Activated CD4-positive, alpha-beta T cell treated with anti-CD3 and anti-CD28 coated beads, Interleukin-2, amount 10 ng/mL, durations not matched to agents 7 days and 5 days (primary cell): ENCODE data around the gene IRGQ. TPM values are rescaled to one million over a fixed set of nuclear protein-coding genes. Genes with fewer than 3 reads are reported as not detected.
"Not testable (repeated sequence)": the region's sequence is repeated elsewhere in the genome, so short reads cannot be mapped to it uniquely, and the experiment has no call there.

ENCODE experiments used
- CTCF ChIA-PET: fragments of 350-600 bp; sonication (Branson Sonifier 250); formaldehyde crosslinking; loops from one replicate; lab custom pipeline; 2021; ENCODE audit warnings: antibody characterized with exemption; lab: Charles Lee
- POLR2A ChIA-PET: fragments of 350-600 bp; sonication (Branson Sonifier 250); formaldehyde crosslinking; loops from one replicate; lab custom pipeline; 2021; ENCODE audit warnings: antibody characterized with exemption; lab: Charles Lee
- DNase-seq: peaks from one replicate; pipeline ENCODE4 v3.0.0-alpha.2; 2020
- H3K27ac Mint-ChIP-seq: one replicate; pipeline ENCODE4 v1.8.0; 2021; ENCODE audit warnings: mild to moderate bottlenecking, moderate library complexity, mixed read lengths
- H3K27me3 Mint-ChIP-seq: one replicate; pipeline ENCODE4 v1.8.0; 2021; ENCODE audit warnings: mixed read lengths
- H3K36me3 Mint-ChIP-seq: one replicate; pipeline ENCODE4 v1.8.0; 2021; ENCODE audit warnings: low read depth, mixed read lengths
- H3K4me1 Mint-ChIP-seq: one replicate; pipeline ENCODE4 v1.8.0; 2021; ENCODE audit warnings: mixed read lengths
- H3K4me3 Mint-ChIP-seq: one replicate; pipeline ENCODE4 v1.8.0; 2021; ENCODE audit warnings: mild to moderate bottlenecking, moderate library complexity, mixed read lengths
- H3K9me3 Mint-ChIP-seq: one replicate; pipeline ENCODE4 v1.8.0; 2021; ENCODE audit warnings: mixed read lengths
- total RNA-seq, 2 experiments: library from RNA; stranded (reverse); gene quantifications; one replicate each; pipeline ENCODE4 v1.2.3, GENCODE V29; 2021

The IRGQ gene
- total RNA-seq, 2 experiments from 2014 or later = 9.0 to 9.7 TPM

DNA sequence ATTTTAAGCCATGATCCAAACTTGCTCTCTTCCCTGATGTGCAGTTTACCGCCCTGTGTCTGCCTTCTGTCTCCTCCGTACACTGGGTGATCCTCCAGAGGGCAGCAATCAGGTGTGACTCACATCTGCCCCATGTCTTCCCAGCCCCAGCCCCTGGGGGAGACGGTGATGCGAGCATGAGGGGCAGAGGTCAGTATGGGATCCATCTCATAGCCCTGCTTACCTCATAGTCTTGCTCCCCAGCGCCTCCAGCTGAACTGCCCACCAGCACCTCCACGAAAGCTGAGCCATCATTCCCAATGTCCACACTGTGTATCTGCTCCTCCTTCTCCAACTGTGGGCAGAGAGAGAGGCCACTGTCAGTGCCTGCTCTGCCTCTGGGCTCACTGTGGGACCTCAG is 35.2 kb downstream of the IRGQ start:
- ChIA-PET POLR2A (interaction anchor here (0.7 kb wide), 1 partner anchor 1650 kb away, joined by 6 read pairs; no protein-coding TSS in a partner anchor), CTCF (interaction anchor here (0.7 to 1.9 kb wide), 3 partner anchors 9 to 270 kb away, joined by 5 read pairs; no protein-coding TSS in a partner anchor)
- H3K9me3 Mint-ChIP-seq = no peaks in the 10 kb centered on the region
- H3K4me3 Mint-ChIP-seq = no peak overlapping the region
- H3K36me3 Mint-ChIP-seq = peaks cover 30% of the 10 kb centered on the region
- H3K27ac Mint-ChIP-seq = no peak overlapping the region
- DNase-seq = no peak
- peaks cover 48% of the 10 kb centered on the region for H3K4me1 Mint-ChIP-seq
- H3K27me3 Mint-ChIP-seq = no peaks in the 10 kb centered on the region

DNA sequence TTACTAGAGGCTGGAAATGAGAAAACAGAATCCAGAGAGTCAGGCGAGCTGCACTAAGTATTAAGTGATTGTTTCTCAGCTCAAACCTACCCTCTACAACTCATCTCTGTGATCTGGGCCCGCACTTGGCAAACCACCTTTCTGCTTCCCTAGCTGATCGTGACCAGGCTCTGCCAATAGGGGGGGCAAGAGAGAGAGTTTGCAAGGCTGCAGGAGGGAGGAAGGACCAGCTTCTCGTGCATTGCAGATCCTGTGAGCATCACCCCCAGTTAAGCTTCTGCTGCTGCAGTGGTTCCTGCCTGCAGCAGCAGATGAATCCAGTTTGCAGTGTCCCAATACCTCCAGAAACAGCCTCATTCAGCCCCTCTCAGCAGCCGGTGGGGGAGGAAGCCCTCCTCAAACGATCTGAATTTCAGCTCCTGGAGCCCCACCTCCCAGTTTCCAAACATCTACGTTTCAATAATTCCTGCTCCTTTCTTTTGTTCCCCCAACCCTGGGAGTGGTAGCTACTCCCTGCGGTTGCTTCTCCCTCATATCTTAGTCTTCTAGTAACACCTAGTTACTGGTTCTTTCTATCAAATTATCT is 40.7 kb downstream of the IRGQ start:
- Mint-ChIP-seq H3K9me3 (no peaks in the 10 kb centered on the region), H3K36me3 (peaks cover 29% of the 10 kb centered on the region), H3K27me3 (no peaks in the 10 kb centered on the region), H3K4me1 (peaks cover 11% of the 10 kb centered on the region), H3K27ac (peak overlapping the region; percentile 68), H3K4me3 (no peak overlapping the region)
- ChIA-PET POLR2A (interaction anchor here (0.6 to 1.4 kb wide), 2 partner anchors 23 to 26 kb away, joined by 3 to 4 read pairs; no protein-coding TSS in a partner anchor), CTCF (interaction anchor here (0.9 to 5.9 kb wide), 30 partner anchors 8 to 261 kb away, joined by 3 to 51 read pairs (median 4); partner anchors contain the start of genes IRGQ, PHLDB3, SMG9 and ZNF575)
- peak; percentile 91 for DNase-seq

DNA sequence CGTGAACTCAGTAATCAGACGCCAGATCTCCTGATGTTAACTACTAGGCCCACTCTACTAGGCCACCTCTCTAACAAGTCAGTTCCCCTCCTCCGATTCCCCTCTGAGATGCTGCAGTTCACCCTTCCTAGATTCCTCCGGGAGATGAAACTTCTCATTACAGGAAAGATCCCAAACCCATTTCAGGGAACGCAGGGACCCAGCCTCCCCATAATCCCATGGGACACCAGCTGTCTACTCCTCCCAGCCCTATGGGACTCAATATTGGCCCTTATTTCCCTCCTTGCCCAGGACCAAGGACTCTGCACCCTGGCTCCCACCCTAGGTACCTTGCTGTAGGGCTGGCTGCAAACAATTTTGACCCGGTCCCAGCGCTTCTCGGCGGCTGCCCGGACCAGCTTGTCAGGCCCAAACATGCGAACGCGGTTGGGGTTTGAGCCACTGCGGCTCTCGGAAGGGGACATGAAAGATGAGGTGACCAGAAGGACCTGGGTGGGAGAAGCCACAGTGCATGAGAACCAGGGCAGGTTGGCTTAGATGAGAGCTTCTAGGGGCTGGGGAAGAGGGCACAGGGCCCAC is 41.5 kb downstream of the IRGQ start:
- H3K27me3 Mint-ChIP-seq = no peaks in the 10 kb centered on the region
- POLR2A ChIA-PET = interaction anchor here (0.9 kb wide), 1 partner anchor 40 kb away, joined by 3 read pairs; no protein-coding TSS in a partner anchor
- peak overlapping the region; percentile 37 for H3K27ac Mint-ChIP-seq
- H3K9me3 Mint-ChIP-seq = no peaks in the 10 kb centered on the region
- H3K4me1 Mint-ChIP-seq = peaks cover 11% of the 10 kb centered on the region
- peaks cover 27% of the 10 kb centered on the region for H3K36me3 Mint-ChIP-seq
- CTCF ChIA-PET = interaction anchor here (0.9 to 5.9 kb wide), 24 partner anchors 9 to 260 kb away, joined by 3 to 51 read pairs (median 4); partner anchors contain the start of genes IRGQ, SMG9, ZNF575 and ZNF576
- no peak for DNase-seq
- H3K4me3 Mint-ChIP-seq = no peak overlapping the region

- no peak for DNase-seq
- Mint-ChIP-seq H3K4me3 (no peak overlapping the region), H3K9me3 (no peaks in the 10 kb centered on the region), H3K36me3 (peaks cover 26% of the 10 kb centered on the region), H3K4me1 (peaks cover 11% of the 10 kb centered on the region), H3K27me3 (no peaks in the 10 kb centered on the region), H3K27ac (no peak overlapping the region)
- ChIA-PET CTCF (interaction anchor here (0.6 to 5.9 kb wide), 6 partner anchors 15 to 90 kb away, joined by 3 to 51 read pairs (median 8); partner anchors contain the start of genes IRGQ, ZNF575 and ZNF576), POLR2A (interaction anchor here (0.9 kb wide), 1 partner anchor 41 kb away, joined by 3 read pairs; no protein-coding TSS in a partner anchor)
These were observed 42.3 kb downstream of the IRGQ start for GRCh38 chr19:43553656-43554055.

GRCh38 chr19:43552616-43553015 is 43.3 kb downstream of the IRGQ start:
- no peak for DNase-seq
- Mint-ChIP-seq H3K27me3 (no peaks in the 10 kb centered on the region), H3K4me3 (no peak overlapping the region), H3K4me1 (peaks cover 11% of the 10 kb centered on the region), H3K36me3 (peaks cover 24% of the 10 kb centered on the region), H3K27ac (no peak overlapping the region), H3K9me3 (no peaks in the 10 kb centered on the region)
- ChIA-PET POLR2A (no interaction called here), CTCF (interaction anchor here (1.2 to 5.9 kb wide), 3 partner anchors 14 to 43 kb away, joined by 5 to 51 read pairs (median 46); partner anchors contain the start of genes IRGQ and ZNF576)

DNA sequence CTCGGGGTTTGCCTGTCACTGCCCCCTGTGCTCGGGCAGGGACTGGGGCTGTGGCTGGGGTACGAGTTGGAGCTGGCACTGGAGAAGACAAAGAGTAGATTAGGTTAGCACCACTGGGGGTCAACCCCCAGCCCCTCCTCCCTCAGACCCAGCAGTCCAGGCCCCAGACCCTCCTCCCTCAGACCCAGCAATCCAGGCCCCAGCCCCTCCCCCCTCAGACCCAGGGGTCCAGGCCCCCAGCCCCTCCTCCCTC is 43.8 kb downstream of the IRGQ start:
- CTCF ChIA-PET = interaction anchor here (4.5 to 5.9 kb wide), 2 partner anchors 14 to 43 kb away, joined by 46 to 51 read pairs; partner anchors contain the start of genes IRGQ and ZNF576
- Mint-ChIP-seq H3K36me3 (peaks cover 21% of the 10 kb centered on the region), H3K27me3 (no peaks in the 10 kb centered on the region), H3K9me3 (no peaks in the 10 kb centered on the region), H3K4me1 (peaks cover 11% of the 10 kb centered on the region), H3K27ac (no peak overlapping the region), H3K4me3 (no peak overlapping the region)
- POLR2A ChIA-PET = no interaction called here
- DNase-seq = no peak

GRCh38 chr19:43551399-43552197 is 44.3 kb downstream of the IRGQ start:
- CTCF ChIA-PET = interaction anchor here (0.6 to 4.5 kb wide), 2 partner anchors 13 to 23 kb away, joined by 3 to 46 read pairs; no protein-coding TSS in a partner anchor
- H3K9me3 Mint-ChIP-seq = no peaks in the 10 kb centered on the region
- H3K4me3 Mint-ChIP-seq = no peak overlapping the region
- DNase-seq = no peak
- POLR2A ChIA-PET = no interaction called here
- H3K27me3 Mint-ChIP-seq = no peaks in the 10 kb centered on the region
- peaks cover 21% of the 10 kb centered on the region for H3K36me3 Mint-ChIP-seq
- H3K4me1 Mint-ChIP-seq = peaks cover 11% of the 10 kb centered on the region
- no peak overlapping the region for H3K27ac Mint-ChIP-seq

- peaks cover 12% of the 10 kb centered on the region for H3K36me3 Mint-ChIP-seq
- H3K4me1 Mint-ChIP-seq = no peaks in the 10 kb centered on the region
- no peaks in the 10 kb centered on the region for H3K27me3 Mint-ChIP-seq
- ChIA-PET POLR2A (no interaction called here), CTCF (interaction anchor here (1.0 to 1.4 kb wide), 2 partner anchors 20 to 21 kb away, joined by 3 read pairs; no protein-coding TSS in a partner anchor)
- H3K27ac Mint-ChIP-seq = no peak overlapping the region
- no peak for DNase-seq
- H3K9me3 Mint-ChIP-seq = no peaks in the 10 kb centered on the region
- no peak overlapping the region for H3K4me3 Mint-ChIP-seq
These were observed 47.2 kb downstream of the IRGQ start for GRCh38 chr19:43548706-43549105.

GRCh38 chr19:43547926-43548325 is 48.0 kb downstream of the IRGQ start:
- DNase-seq, CTCF ChIA-PET, H3K4me1 Mint-ChIP-seq, H3K9me3 Mint-ChIP-seq, H3K4me3 Mint-ChIP-seq, H3K27me3 Mint-ChIP-seq, POLR2A ChIA-PET, H3K27ac Mint-ChIP-seq: not testable (repeated sequence)
- peaks cover 19% of the 10 kb centered on the region for H3K36me3 Mint-ChIP-seq

GRCh38 chr19:43546581-43546980 is 49.4 kb downstream of the IRGQ start:
- Mint-ChIP-seq H3K36me3 (peaks cover 22% of the 10 kb centered on the region), H3K9me3 (no peaks in the 10 kb centered on the region), H3K27me3 (no peaks in the 10 kb centered on the region), H3K4me1 (no peaks in the 10 kb centered on the region), H3K4me3 (no peak overlapping the region), H3K27ac (no peak overlapping the region)
- DNase-seq = no peak
- ChIA-PET CTCF (interaction anchor here (0.5 to 1.0 kb wide), 3 partner anchors 48 to 1168 kb away, joined by 3 to 4 read pairs (median 3); no protein-coding TSS in a partner anchor), POLR2A (no interaction called here)

DNA sequence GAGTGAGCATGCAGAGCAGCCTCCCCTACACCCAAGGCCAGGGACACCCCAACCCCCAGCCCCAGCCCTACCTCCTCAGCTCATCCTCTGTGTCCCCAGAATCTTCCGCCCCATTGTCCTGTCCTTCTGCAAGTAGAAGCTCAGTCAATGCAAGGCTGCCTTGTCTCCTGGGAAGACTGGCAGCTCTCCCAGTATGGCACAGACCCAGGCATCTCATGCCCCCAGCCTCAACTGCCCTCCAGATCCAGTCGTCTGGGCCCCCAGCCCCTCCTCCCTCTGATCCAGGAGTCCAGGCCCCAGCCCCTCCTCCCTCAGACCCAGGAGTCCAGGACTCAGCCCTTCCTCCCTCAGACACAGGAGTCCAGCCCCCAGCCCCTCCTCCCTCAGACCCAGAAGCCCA is 50.0 kb downstream of the IRGQ start:
- H3K27ac Mint-ChIP-seq = no peak overlapping the region
- H3K4me1 Mint-ChIP-seq = no peaks in the 10 kb centered on the region
- H3K9me3 Mint-ChIP-seq = no peaks in the 10 kb centered on the region

GRCh38 chr19:43545276-43545675 is 50.7 kb downstream of the IRGQ start:
- POLR2A ChIA-PET = no interaction called here
- H3K36me3 Mint-ChIP-seq = peaks cover 25% of the 10 kb centered on the region
- CTCF ChIA-PET = interaction anchor here (0.6 to 1.4 kb wide), 3 partner anchors 9 to 49 kb away, joined by 3 to 4 read pairs (median 3); no protein-coding TSS in a partner anchor
- H3K27me3 Mint-ChIP-seq = no peaks in the 10 kb centered on the region
- no peak overlapping the region for H3K4me3 Mint-ChIP-seq
- no peaks in the 10 kb centered on the region for H3K4me1 Mint-ChIP-seq
- H3K9me3 Mint-ChIP-seq = no peaks in the 10 kb centered on the region
- no peak overlapping the region for H3K27ac Mint-ChIP-seq
- no peak for DNase-seq

More for the DNA sequence above, 50.0 kb downstream of the IRGQ start:
- Mint-ChIP-seq H3K27me3 (no peaks in the 10 kb centered on the region), H3K36me3 (peaks cover 22% of the 10 kb centered on the region), H3K4me3 (no peak overlapping the region)
- ChIA-PET POLR2A (no interaction called here), CTCF (interaction anchor here (0.6 to 1.4 kb wide), 3 partner anchors 10 to 49 kb away, joined by 3 to 4 read pairs (median 3); no protein-coding TSS in a partner anchor)
- no peak for DNase-seq
